ENCODE data around the gene MGAT1.

DNA sequence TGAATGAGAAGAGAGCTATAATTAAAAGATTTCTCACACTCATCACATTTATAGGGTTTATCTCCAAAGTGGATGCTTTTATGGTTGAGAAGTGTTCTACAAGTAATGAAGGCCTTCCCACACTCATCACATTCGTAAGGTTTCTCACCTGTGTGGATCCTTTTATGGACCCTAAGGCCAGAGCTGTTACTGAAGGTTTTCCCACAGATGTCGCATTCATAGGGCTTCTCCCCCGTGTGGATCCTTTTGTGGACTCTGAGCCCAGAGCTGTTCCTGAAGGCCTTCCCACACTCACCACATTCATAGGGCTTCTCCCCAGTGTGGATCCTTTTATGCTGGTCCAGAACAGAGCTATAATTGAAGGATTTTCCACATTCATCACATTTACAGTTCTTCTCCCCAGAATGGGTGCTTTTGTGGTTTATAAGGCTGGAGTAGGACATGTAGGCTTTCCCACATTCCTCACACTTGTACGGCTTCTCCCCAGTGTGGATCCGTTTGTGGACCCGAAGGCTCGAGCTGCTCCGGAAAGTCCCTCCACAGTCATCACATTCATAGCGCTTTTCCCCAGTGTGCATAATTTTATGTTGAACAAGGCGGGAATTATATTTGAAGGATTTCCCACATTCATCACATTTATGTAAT lies 48.0 kb upstream of the MGAT1 start:
- TF ChIP-seq CTCF (IDR thresholded peaks at IDR 0.05; ENCODE audit: low read length) (no peak), EZH2 (IDR thresholded peaks at IDR 0.05; ENCODE audit: borderline replicate concordance, low read length) (no peak)

Measured in OCI-LY1 (cell line).